HG02885 (cell line): Measurements from ENCODE around the gene RBCK1.
"Not testable (repeated sequence)": the region's sequence is repeated elsewhere in the genome, so short reads cannot be mapped to it uniquely, and the experiment has no call there.

Experiments used
- ATAC-seq: cut with Tn5 transposase; IDR thresholded peaks from one replicate; pipeline ENCODE4 v1.9.1; 2021; ENCODE audit warnings: mild to moderate bottlenecking; ENCODE audit not compliant: unreplicated experiment, poor library complexity

The RBCK1 gene

DNA sequence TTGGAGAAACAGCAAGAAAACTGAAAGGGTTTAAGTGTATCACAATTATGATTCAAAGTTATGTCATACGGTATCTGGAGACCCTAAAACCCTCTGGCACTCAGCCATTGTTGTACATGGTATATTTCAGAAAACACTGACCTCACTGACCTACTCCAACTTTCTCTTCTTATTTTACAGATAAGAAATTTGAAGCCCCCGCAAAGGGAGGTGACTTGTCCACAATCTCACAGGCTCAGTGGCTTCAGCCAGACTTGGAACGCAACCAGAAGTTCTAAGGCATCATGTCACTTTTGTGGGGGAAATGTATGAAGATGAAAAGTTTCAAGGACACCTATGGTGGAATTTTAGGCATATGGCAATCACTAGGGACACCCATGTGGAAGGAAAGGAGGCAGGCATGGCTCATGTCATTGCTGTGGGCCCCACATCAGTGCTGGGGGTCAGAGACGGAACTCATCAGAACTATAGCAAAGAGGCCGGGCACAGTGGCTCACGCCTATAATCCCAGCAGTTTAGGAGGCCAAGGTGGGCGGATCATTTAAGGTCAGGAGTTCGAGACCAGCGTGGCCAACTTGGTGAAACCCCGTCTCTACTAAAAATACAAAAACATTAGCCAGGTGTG lies 32.7 kb upstream of the RBCK1 start:
- ATAC-seq = no peak

DNA sequence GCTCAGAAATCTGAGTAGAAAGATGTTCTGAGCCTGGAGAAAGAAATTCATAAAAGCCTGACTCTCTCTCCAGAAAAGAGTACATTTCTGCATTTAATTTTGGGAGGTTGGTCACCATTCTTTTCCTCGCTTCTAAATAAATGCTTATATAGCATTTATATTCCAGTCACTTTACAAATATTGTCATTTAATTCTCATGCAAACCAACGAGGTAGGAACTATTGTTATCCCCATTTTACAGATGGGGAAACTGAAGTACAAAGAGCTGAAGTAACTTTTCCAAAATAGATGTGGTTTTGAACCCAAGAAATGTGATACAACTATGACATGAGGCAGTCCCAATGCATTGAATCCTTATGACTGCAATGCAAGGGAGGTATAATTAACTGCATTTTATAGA lies 32.0 kb upstream of the RBCK1 start:
- ATAC-seq = no peak

DNA sequence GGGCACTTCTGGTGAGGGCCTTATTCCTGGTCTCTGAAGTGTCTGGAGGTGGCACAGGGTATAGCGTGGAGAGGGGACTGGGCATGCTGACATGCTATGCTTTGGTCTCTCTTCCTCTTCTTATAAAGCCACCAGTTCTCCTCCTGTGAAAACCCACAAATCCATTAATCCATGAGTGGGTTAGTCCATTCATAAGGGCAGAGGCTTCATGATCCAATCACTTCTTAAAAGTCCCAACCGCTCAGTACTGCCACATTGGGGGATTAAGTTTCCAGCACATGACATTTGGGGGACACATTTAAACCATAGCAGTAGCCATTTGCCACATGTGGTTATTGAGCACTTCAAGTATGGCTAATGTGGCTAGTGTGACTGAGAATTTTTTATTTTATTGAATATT lies 31.3 kb upstream of the RBCK1 start:
- ATAC-seq = no peak

DNA sequence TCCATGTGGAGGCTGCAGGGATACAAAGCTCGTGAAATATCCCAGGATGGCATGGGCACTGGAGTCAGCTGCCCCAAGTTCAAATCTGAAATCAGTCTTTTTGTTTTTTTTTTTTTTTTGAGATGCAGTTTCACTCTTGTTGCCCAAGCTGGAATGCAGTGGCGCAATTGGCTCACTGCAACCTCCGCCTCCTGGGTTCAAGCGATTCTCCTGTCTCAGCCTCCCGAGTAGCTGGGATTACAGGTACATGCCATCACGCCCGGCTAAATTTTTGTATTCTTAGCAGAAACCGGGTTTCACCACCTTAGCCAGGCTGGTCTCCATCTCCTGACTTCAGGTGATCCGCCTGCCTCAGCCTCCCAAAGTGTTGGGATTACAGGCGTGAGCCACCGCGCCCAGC lies 30.5 kb upstream of the RBCK1 start:
- ATAC-seq = not testable (repeated sequence)

- no peak for ATAC-seq
Measured at GRCh38 chr20:378961-379336, 29.1 kb upstream of the RBCK1 start.

DNA sequence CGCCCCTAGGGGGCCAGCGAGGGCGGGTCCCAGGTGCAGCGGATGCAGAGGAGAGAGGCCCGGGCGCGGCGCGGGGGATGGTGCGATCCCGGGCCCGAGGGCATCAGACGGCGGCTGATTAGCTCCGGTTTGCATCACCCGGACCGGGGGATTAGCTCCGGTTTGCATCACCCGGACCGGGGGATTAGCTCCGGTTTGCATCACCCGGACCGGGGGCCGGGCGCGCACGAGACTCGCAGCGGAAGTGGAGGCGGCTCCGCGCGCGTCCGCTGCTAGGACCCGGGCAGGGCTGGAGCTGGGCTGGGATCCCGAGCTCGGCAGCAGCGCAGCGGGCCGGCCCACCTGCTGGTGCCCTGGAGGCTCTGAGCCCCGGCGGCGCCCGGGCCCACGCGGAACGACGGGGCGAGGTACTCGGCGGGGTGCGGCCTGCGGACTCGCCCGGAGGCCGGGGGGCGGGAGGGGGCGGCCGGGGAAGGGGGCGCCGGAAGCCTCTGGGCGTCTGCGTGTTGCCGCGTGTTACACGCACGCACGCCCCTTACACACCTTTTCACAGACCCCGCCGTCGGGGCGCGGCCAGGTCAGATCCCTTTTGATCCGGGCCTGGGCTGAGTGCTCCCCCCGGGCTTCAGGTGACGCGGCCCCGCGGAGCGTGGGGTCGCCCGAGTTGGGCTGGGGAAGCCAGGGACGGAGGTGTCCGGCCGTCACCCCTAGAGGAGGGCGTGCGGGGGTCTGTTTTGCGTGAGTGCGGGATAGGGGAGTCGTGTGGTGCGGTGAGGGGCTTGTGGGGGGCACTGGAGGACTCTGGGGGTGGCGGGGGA lies 27.1 kb upstream of the RBCK1 start:
- peak; percentile 66 for ATAC-seq

- ATAC-seq = peak; percentile 74
Measured at GRCh38 chr20:381581-382290, 26.4 kb upstream of the RBCK1 start.

- peak; percentile 9 for ATAC-seq
Measured at GRCh38 chr20:382291-383115, 25.6 kb upstream of the RBCK1 start.

DNA sequence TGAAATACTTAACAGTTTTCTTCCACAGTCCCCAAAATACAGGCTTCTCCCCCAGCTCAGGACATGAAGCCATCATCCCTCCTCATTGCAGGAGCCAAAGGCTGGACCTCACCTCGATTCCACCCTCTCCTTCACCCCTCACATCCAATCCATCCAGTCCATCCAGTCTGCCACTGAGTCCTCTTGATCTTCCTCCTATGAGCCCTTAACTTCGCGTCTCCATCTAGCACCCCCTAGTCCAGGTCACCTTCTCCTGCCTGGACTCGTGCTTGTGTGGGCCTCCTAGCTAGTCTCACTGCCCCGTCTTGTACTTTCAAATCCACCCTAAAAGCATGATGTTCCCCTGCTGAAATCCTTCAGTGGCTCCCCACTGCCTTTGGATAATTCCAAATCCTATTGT lies 24.2 kb upstream of the RBCK1 start:
- no peak for ATAC-seq

GRCh38 chr20:384723-385122 lies 23.4 kb upstream of the RBCK1 start:
- no peak for ATAC-seq

- no peak for ATAC-seq
Measured at GRCh38 chr20:385448-385847, 22.7 kb upstream of the RBCK1 start.

GRCh38 chr20:386634-387033 lies 21.5 kb upstream of the RBCK1 start:
- ATAC-seq = not testable (repeated sequence)

DNA sequence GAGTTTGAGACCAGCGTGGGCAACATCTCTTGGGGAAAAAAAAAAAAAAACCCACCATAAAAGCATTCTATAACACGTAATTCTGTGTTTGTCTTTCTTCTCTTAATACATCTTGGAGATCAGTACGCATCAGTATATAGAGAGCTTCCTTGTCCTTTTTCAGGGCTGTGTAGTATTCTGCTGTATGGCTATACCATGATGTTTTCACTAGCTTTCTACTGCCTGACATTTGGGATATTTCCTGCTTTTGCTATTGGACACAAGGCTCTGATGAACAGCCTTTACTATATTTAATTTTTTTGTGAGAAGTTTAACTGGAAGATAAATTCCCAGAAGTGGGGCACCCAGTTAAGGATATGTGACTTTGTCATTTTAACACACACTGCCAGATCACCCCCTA lies 20.6 kb upstream of the RBCK1 start:
- no peak for ATAC-seq

GRCh38 chr20:388034-388994 lies 19.8 kb upstream of the RBCK1 start:
- ATAC-seq = no peak

DNA sequence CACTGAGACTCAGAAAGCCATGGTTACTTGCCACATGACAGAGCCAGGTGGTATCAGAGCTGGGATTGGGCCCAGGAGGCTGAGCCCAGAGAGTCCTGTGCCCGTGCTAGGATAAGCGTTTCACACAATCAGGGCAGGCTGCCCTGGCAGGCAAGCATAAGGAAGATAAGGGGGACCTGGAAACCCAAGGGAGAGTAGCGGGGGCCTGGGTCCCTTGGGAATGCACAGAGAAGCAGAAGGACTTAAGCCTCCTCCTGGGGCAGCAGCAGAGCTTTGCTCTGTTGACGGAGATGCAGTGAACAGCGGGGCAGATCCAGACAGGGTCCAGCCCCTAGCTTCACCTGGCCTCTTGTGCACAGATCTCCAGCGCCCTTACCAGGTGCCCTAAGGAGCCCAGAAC lies 18.9 kb upstream of the RBCK1 start:
- ATAC-seq = no peak

GRCh38 chr20:391041-391711 lies 16.9 kb upstream of the RBCK1 start:
- ATAC-seq = no peak

GRCh38 chr20:393296-393695 lies 14.8 kb upstream of the RBCK1 start:
- ATAC-seq = not testable (repeated sequence)

GRCh38 chr20:396252-396618 lies 11.9 kb upstream of the RBCK1 start:
- ATAC-seq = no peak
